ENCODE results near the gene GPR132.
A peak's percentile ranks its signal among the peaks of the same experiment; 100 is the strongest.
"Not testable (repeated sequence)": the region's sequence is repeated elsewhere in the genome, so short reads cannot be mapped to it uniquely, and the experiment has no call there.

Gene GPR132

GRCh38 chr14:105042813-105043212 lies 22.4 kb downstream of the GPR132 start:
- 92% methylated on average over 17 of the region's 17 CpGs for WGBS
- no peak overlapping the region for H2BK5ac ChIP-seq (ENCODE audit: low read depth, low read length, poor library complexity, severe bottlenecking)
- H3K79me1 ChIP-seq (replicated peaks; ENCODE audit: low read length, poor library complexity, severe bottlenecking), result no peaks in the 10 kb centered on the region
- H3K4ac ChIP-seq (ENCODE audit: low read depth in 1 of 2, low read length in 2 of 2), result no peak overlapping the region
- H3K4me3 ChIP-seq (ENCODE audit: insufficient read depth in 1 of 2, low read depth in 1 of 2, low read length in 2 of 2), result no peak overlapping the region
- no peak overlapping the region for H3K27ac ChIP-seq (ENCODE audit: low read length, poor library complexity, severe bottlenecking)
- no peak for DNase-seq
- H3K14ac ChIP-seq (ENCODE audit: low read length in 2 of 2), result no peak overlapping the region
- H4K8ac ChIP-seq (ENCODE audit: low read length), result no peak overlapping the region
- no peak overlapping the region for H2BK15ac ChIP-seq (ENCODE audit: low read depth, poor library complexity, severe bottlenecking)
- H2AFZ ChIP-seq (ENCODE audit: low read depth, low read length), result no peak overlapping the region
- no peak overlapping the region for H2BK12ac ChIP-seq (ENCODE audit: low read length in 2 of 2)
- no peak overlapping the region for H3K9ac ChIP-seq (ENCODE audit: low read length)
- H3K4me2 ChIP-seq (ENCODE audit: low read length, poor library complexity, severe bottlenecking), result no peak overlapping the region
- H2AK5ac ChIP-seq (ENCODE audit: low read length, severe bottlenecking), result peak overlapping the region; percentile 55
- H3K4me1 ChIP-seq (ENCODE audit: control insufficient read depth, insufficient read depth, low read depth, low read length), result peaks cover 9% of the 10 kb centered on the region
- H2BK120ac ChIP-seq (ENCODE audit: low read depth, low read length), result no peak overlapping the region
- H3K18ac ChIP-seq (ENCODE audit: low read depth in 1 of 2, low read length in 2 of 2), result no peak overlapping the region
- H3K23ac ChIP-seq (ENCODE audit: low read length in 2 of 2), result no peak overlapping the region
- peaks cover 0 to 31% of the 10 kb centered on the region in 2 experiments for H3K27me3 ChIP-seq (ENCODE audit: control insufficient read depth in 1 of 2, insufficient read depth in 1 of 2, low read length in 2 of 2)
- no peaks in the 10 kb centered on the region for H3K9me3 ChIP-seq (ENCODE audit: control insufficient read depth, low read length)
- H3K36me3 ChIP-seq (ENCODE audit: control insufficient read depth in 1 of 2, insufficient read depth in 2 of 2, low read depth in 1 of 2, low read length in 2 of 2), result peaks cover 0 to 4% of the 10 kb centered on the region in 2 experiments
- peak overlapping the region; percentile 41 for H4K91ac ChIP-seq (ENCODE audit: low read length)

GRCh38 chr14:105041841-105042765 lies 23.1 kb downstream of the GPR132 start:
- no peak overlapping the region for H2BK12ac ChIP-seq (ENCODE audit: low read length in 2 of 2)
- H3K79me1 ChIP-seq (replicated peaks; ENCODE audit: low read length, poor library complexity, severe bottlenecking), result no peaks in the 10 kb centered on the region
- H3K14ac ChIP-seq (ENCODE audit: low read length in 2 of 2), result no peak overlapping the region
- no peak overlapping the region for H3K4me3 ChIP-seq (ENCODE audit: insufficient read depth in 1 of 2, low read depth in 1 of 2, low read length in 2 of 2)
- H4K91ac ChIP-seq (ENCODE audit: low read length), result peak overlapping the region; percentile 41
- WGBS, result 86% methylated on average over 27 of the region's 28 CpGs
- no peak overlapping the region for H2BK120ac ChIP-seq (ENCODE audit: low read depth, low read length)
- H3K36me3 ChIP-seq (ENCODE audit: control insufficient read depth in 1 of 2, insufficient read depth in 2 of 2, low read depth in 1 of 2, low read length in 2 of 2), result no peaks in the 10 kb centered on the region
- H2BK15ac ChIP-seq (ENCODE audit: low read depth, poor library complexity, severe bottlenecking), result no peak overlapping the region
- H3K9me3 ChIP-seq (ENCODE audit: control insufficient read depth, low read length), result no peaks in the 10 kb centered on the region
- peak overlapping the region; percentile 3 for H2AK5ac ChIP-seq (ENCODE audit: low read length, severe bottlenecking)
- H3K9ac ChIP-seq (ENCODE audit: low read length), result no peak overlapping the region
- H3K27ac ChIP-seq (ENCODE audit: low read length, poor library complexity, severe bottlenecking), result no peak overlapping the region
- no peak overlapping the region for H3K4me2 ChIP-seq (ENCODE audit: low read length, poor library complexity, severe bottlenecking)
- H2BK5ac ChIP-seq (ENCODE audit: low read depth, low read length, poor library complexity, severe bottlenecking), result no peak overlapping the region
- peaks cover 9% of the 10 kb centered on the region for H3K4me1 ChIP-seq (ENCODE audit: control insufficient read depth, insufficient read depth, low read depth, low read length)
- H3K4ac ChIP-seq (ENCODE audit: low read depth in 1 of 2, low read length in 2 of 2), result no peak overlapping the region
- no peak overlapping the region for H3K18ac ChIP-seq (ENCODE audit: low read depth in 1 of 2, low read length in 2 of 2)
- H3K27me3 ChIP-seq (ENCODE audit: control insufficient read depth in 1 of 2, insufficient read depth in 1 of 2, low read length in 2 of 2), result peaks cover 0 to 26% of the 10 kb centered on the region in 2 experiments
- no peak for DNase-seq
- H4K8ac ChIP-seq (ENCODE audit: low read length), result no peak overlapping the region
- no peak overlapping the region for H3K23ac ChIP-seq (ENCODE audit: low read length in 2 of 2)
- no peak overlapping the region for H2AFZ ChIP-seq (ENCODE audit: low read depth, low read length)

GRCh38 chr14:105039458-105040205 lies 25.6 kb downstream of the GPR132 start:
- DNase-seq, result no peak
- Histone ChIP-seq H2AK5ac (ENCODE audit: low read length, severe bottlenecking) (no peak overlapping the region), H3K27me3 (ENCODE audit: control insufficient read depth in 1 of 2, insufficient read depth in 1 of 2, low read length in 2 of 2) (peaks cover 0 to 23% of the 10 kb centered on the region in 2 experiments), H2BK120ac (ENCODE audit: low read depth, low read length) (no peak overlapping the region), H3K9ac (ENCODE audit: low read length) (no peak overlapping the region), H3K4me2 (ENCODE audit: low read length, poor library complexity, severe bottlenecking) (no peak overlapping the region), H2BK15ac (ENCODE audit: low read depth, poor library complexity, severe bottlenecking) (no peak overlapping the region), H2AFZ (ENCODE audit: low read depth, low read length) (no peak overlapping the region), H4K8ac (ENCODE audit: low read length) (no peak overlapping the region), H3K4me3 (ENCODE audit: insufficient read depth in 1 of 2, low read depth in 1 of 2, low read length in 2 of 2) (no peak overlapping the region), H4K91ac (ENCODE audit: low read length) (no peak overlapping the region), H3K36me3 (ENCODE audit: control insufficient read depth in 1 of 2, insufficient read depth in 2 of 2, low read depth in 1 of 2, low read length in 2 of 2) (no peaks in the 10 kb centered on the region), H3K79me1 (replicated peaks; ENCODE audit: low read length, poor library complexity, severe bottlenecking) (no peaks in the 10 kb centered on the region), H3K18ac (ENCODE audit: low read depth in 1 of 2, low read length in 2 of 2) (no peak overlapping the region), H3K4me1 (ENCODE audit: control insufficient read depth, insufficient read depth, low read depth, low read length) (peaks cover 6% of the 10 kb centered on the region), H3K27ac (ENCODE audit: low read length, poor library complexity, severe bottlenecking) (peak overlapping the region; percentile 88), H3K14ac (ENCODE audit: low read length in 2 of 2) (no peak overlapping the region), H2BK5ac (ENCODE audit: low read depth, low read length, poor library complexity, severe bottlenecking) (peak overlapping the region; percentile 62), H3K9me3 (ENCODE audit: control insufficient read depth, low read length) (no peaks in the 10 kb centered on the region), H3K23ac (ENCODE audit: low read length in 2 of 2) (no peak overlapping the region), H2BK12ac (ENCODE audit: low read length in 2 of 2) (no peak overlapping the region), H3K4ac (ENCODE audit: low read depth in 1 of 2, low read length in 2 of 2) (no peak overlapping the region)
- WGBS, result 87% methylated on average over 12 of the region's 14 CpGs

- not testable (repeated sequence) for H2BK15ac ChIP-seq (ENCODE audit: low read depth, poor library complexity, severe bottlenecking); H3K27ac ChIP-seq (ENCODE audit: low read length, poor library complexity, severe bottlenecking); H3K23ac ChIP-seq (ENCODE audit: low read length in 2 of 2); H3K9ac ChIP-seq (ENCODE audit: low read length); H2AFZ ChIP-seq (ENCODE audit: low read depth, low read length); H3K14ac ChIP-seq (ENCODE audit: low read length in 2 of 2); H3K4ac ChIP-seq (ENCODE audit: low read depth in 1 of 2, low read length in 2 of 2); H3K18ac ChIP-seq (ENCODE audit: low read depth in 1 of 2, low read length in 2 of 2); H3K4me1 ChIP-seq (ENCODE audit: control insufficient read depth, insufficient read depth, low read depth, low read length); H3K36me3 ChIP-seq (ENCODE audit: control insufficient read depth in 1 of 2, insufficient read depth in 2 of 2, low read depth in 1 of 2, low read length in 2 of 2); H3K9me3 ChIP-seq (ENCODE audit: control insufficient read depth, low read length); H2AK5ac ChIP-seq (ENCODE audit: low read length, severe bottlenecking); H3K4me2 ChIP-seq (ENCODE audit: low read length, poor library complexity, severe bottlenecking); H2BK5ac ChIP-seq (ENCODE audit: low read depth, low read length, poor library complexity, severe bottlenecking); H4K91ac ChIP-seq (ENCODE audit: low read length); H2BK12ac ChIP-seq (ENCODE audit: low read length in 2 of 2); DNase-seq; H2BK120ac ChIP-seq (ENCODE audit: low read depth, low read length); H3K27me3 ChIP-seq (ENCODE audit: control insufficient read depth in 1 of 2, insufficient read depth in 1 of 2, low read length in 2 of 2); H3K79me1 ChIP-seq (replicated peaks; ENCODE audit: low read length, poor library complexity, severe bottlenecking); H4K8ac ChIP-seq (ENCODE audit: low read length); H3K4me3 ChIP-seq (ENCODE audit: insufficient read depth in 1 of 2, low read depth in 1 of 2, low read length in 2 of 2)
- 100% methylated on average over 1 of the region's 2 CpGs for WGBS
Measured at GRCh38 chr14:105035616-105036015, 29.6 kb downstream of the GPR132 start.
